Gastroesophageal sphincter (tissue), 4 donors: ENCODE results near the gene GALNT10. TPM values are rescaled to one million over a fixed set of nuclear protein-coding genes. Genes with fewer than 3 reads are reported as not detected.

Experiments
- ATAC-seq: fragments of 150-250 bp; one replicate; pipeline ENCODE4 v1.9.1; 2016; ENCODE audit warnings: mild to moderate bottlenecking, moderate library complexity
- H3K27ac ChIP-seq, 4 donors: fragments of 200-600 bp; sonication (generic) in 3 of 4; 1 replicate in 3 of 4; 2 replicates in 1 of 4; pipeline ENCODE4 v1.5.1; 2016 to 2019
- H3K27me3 ChIP-seq: fragments of 200-600 bp; sonication (generic); one replicate; pipeline ENCODE4 v1.5.1; 2019
- H3K36me3 ChIP-seq, 2 donors: fragments of 200-600 bp; sonication (generic); one replicate each; pipeline ENCODE4 v1.5.1; 2019; ENCODE audit warnings: control low read depth in 1 of 2
- H3K4me1 ChIP-seq, 3 donors: fragments of 200-600 bp; sonication (generic); 1 replicate in 2 of 3; 2 replicates in 1 of 3; pipeline ENCODE4 v1.5.1; 2016 to 2019; ENCODE audit warnings: control low read depth in 2 of 3
- H3K4me3 ChIP-seq, 2 donors: fragments of 200-600 bp; sonication (generic); one replicate each; pipeline ENCODE4 v1.5.1; 2019; ENCODE audit warnings: mild to moderate bottlenecking in 1 of 2, moderate library complexity in 1 of 2
- H3K9me3 ChIP-seq, 3 donors: fragments of 200-600 bp; sonication (generic); one replicate each; pipeline ENCODE4 v1.5.1; 2017 to 2019; ENCODE audit warnings: control low read depth in 2 of 3
- EP300 ChIP-seq: sonication (generic); formaldehyde crosslinking; IDR thresholded peaks from one replicate; pipeline ENCODE4 v1.6.1; 2017; ENCODE audit warnings: antibody characterized with exemption, mild to moderate bottlenecking
- POLR2A ChIP-seq, 2 donors: fragments of 450-650 bp; IDR thresholded peaks; one replicate each; pipeline ENCODE4 v1.6.1; 2017; ENCODE audit warnings: antibody characterized with exemption in 2 of 2, mild to moderate bottlenecking in 2 of 2, moderate library complexity in 1 of 2
- POLR2AphosphoS5 ChIP-seq: sonication (generic); formaldehyde crosslinking; IDR thresholded peaks from one replicate; pipeline ENCODE4 v1.6.1; 2017; ENCODE audit warnings: antibody characterized with exemption
- WGBS, 2 donors: methylation state at CpG; one replicate each; pipeline ENCODE4 v1.1.5; 2018; ENCODE audit warnings: low coverage in 1 of 2; 5-methylcytosine and 5-hydroxymethylcytosine counted together
- total RNA-seq, 4 donors: library from RNA; depleted of rRNA; stranded (reverse); fragments of >200 nt; gene quantifications; one replicate each; pipeline ENCODE4 v1.1.0, GENCODE V29; 2016
- TF ChIP-seq, protein P1 (sequence below), 4 experiments: fragments of 200-600 bp in 2 of 4; fragments of 450-650 bp in 2 of 4; sonication (generic) in 1 of 4; IDR thresholded peaks; one replicate each; pipeline ENCODE4 v1.5.1; 2017 to 2019; ENCODE audit warnings: antibody characterized with exemption in 4 of 4, mild to moderate bottlenecking in 2 of 4, moderate library complexity in 2 of 4

Gene GALNT10
- total RNA-seq, 4 donors from 2014 or later = 19.1 to 49.1 (median 34.0) TPM

DNA sequence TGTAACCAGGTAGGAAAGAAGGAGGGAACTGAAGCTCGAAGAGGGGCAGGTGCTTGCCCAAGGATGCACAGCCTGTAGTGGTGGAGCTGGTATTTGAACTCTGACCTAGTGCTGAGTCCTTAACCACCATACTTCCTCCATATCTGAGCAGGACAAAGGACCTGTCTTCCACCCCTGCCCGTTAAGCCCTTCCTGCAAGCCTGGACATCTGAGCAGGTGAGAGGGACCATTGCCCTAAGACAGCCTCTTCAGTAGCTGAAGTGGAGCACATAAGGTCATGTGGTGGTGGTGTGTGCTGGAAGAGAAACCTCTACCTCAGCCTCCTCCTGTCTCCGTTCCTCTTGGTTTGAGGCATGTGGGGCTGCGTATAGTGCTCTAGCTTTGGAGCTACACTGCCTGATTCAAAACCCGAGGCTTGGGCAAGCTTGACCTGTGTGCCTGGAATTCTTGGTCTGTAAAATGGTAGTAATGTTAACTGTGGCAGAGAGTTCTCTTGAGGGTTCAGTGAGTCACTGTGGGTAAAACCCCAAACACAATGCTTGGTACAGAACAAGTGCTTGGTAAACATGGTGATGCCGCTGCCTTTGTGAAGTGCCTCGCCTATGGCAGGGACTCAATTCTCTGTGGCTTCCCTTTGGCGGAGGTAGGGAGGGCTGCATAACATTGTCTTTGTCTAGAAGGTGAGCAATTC, 7.4 kb downstream of the GALNT10 start:
- no peak overlapping the region for H3K4me3 ChIP-seq
- H3K27me3 ChIP-seq = no peaks in the 10 kb centered on the region
- ATAC-seq = no peak
- peaks cover 0 to 12% of the 10 kb centered on the region in 2 donors for H3K36me3 ChIP-seq
- TF ChIP-seq POLR2AphosphoS5 (no peak), POLR2A (IDR thresholded peaks at IDR 0.05) (no peak), EP300 (no peak)
- TF ChIP-seq, protein P1, sequence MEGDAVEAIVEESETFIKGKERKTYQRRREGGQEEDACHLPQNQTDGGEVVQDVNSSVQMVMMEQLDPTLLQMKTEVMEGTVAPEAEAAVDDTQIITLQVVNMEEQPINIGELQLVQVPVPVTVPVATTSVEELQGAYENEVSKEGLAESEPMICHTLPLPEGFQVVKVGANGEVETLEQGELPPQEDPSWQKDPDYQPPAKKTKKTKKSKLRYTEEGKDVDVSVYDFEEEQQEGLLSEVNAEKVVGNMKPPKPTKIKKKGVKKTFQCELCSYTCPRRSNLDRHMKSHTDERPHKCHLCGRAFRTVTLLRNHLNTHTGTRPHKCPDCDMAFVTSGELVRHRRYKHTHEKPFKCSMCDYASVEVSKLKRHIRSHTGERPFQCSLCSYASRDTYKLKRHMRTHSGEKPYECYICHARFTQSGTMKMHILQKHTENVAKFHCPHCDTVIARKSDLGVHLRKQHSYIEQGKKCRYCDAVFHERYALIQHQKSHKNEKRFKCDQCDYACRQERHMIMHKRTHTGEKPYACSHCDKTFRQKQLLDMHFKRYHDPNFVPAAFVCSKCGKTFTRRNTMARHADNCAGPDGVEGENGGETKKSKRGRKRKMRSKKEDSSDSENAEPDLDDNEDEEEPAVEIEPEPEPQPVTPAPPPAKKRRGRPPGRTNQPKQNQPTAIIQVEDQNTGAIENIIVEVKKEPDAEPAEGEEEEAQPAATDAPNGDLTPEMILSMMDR (IDR thresholded peaks at IDR 0.05) = no peak
- no peaks in the 10 kb centered on the region for H3K9me3 ChIP-seq
- H3K27ac ChIP-seq = no peak overlapping the region
- peaks cover 0 to 68% (median 39%) of the 10 kb centered on the region in 3 donors for H3K4me1 ChIP-seq
- 89 to 100% methylated on average over 2 to 8 of the region's 8 CpGs for WGBS, 2 donors

DNA sequence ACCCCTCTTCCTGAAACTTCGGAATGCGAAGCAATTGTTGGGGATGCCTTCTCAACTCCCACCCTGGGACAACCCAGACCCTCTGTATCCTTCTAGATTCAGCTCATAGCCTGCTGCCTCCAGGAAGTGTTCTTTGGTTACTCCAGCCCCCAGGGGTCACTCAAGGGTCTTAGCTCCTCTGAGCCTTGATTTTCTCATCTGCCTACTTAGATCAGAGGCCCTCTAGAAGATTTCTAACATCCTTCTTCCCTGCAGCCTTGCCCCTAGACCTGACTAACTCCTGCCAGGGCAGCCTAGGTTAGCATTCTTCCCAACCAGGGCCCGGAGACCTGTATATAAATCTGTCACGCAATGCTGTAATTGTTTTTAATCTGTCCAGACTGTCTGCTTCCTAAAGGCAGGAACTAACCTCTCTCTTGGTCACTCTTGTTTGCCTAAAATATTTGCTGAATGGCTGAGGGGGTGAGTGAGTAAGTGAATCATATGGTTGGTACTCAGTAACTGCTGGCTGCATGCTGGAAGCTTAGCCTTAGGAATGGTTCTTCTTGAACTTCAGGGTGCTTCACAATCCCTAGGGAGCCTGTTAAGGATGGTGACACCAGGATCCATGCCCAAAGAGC, 8.2 kb downstream of the GALNT10 start:
- Histone ChIP-seq H3K36me3 (peaks cover 0 to 12% of the 10 kb centered on the region in 2 donors), H3K4me1 (peaks cover 0 to 65% (median 39%) of the 10 kb centered on the region in 3 donors), H3K9me3 (no peaks in the 10 kb centered on the region), H3K4me3 (no peak overlapping the region), H3K27ac (no peak overlapping the region), H3K27me3 (no peaks in the 10 kb centered on the region)
- 73 to 78% methylated on average over 3 to 4 of the region's 4 CpGs for WGBS, 2 donors
- TF ChIP-seq POLR2A (IDR thresholded peaks at IDR 0.05) (no peak), POLR2AphosphoS5 (no peak), EP300 (no peak)
- TF ChIP-seq, protein P1 (IDR thresholded peaks at IDR 0.05) = no peak
- no peak for ATAC-seq

DNA sequence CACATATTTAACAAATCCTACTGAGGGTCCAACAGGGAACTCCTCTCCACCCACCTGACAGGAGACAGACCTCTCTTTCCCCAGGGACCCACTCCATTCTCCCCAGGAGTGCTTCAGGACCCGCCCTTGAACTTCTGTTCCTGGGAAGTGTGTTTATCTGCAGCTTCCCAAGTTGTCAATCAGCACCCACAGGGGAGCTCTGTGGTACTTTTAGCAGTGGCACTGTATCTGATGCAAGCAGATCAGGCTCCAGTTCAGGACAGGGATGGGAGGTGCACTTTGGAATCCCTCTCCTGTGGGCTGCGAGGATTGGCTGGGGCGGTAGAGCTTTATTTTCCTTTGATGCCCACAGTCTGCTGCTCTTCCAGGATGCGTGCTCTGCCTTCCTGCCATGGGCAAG, 8.7 kb downstream of the GALNT10 start:
- Histone ChIP-seq H3K9me3 (no peaks in the 10 kb centered on the region), H3K27ac (no peak overlapping the region), H3K4me3 (no peak overlapping the region), H3K27me3 (no peaks in the 10 kb centered on the region), H3K36me3 (peaks cover 0 to 13% of the 10 kb centered on the region in 2 donors), H3K4me1 (peaks cover 0 to 60% (median 36%) of the 10 kb centered on the region in 3 donors)
- TF ChIP-seq POLR2AphosphoS5 (no peak), EP300 (no peak), POLR2A (IDR thresholded peaks at IDR 0.05) (no peak)
- TF ChIP-seq, protein P1 (IDR thresholded peaks at IDR 0.05) = no peak
- no peak for ATAC-seq
- no CpG with 5 or more reads among the region's 4 CpGs for WGBS, 2 donors

DNA sequence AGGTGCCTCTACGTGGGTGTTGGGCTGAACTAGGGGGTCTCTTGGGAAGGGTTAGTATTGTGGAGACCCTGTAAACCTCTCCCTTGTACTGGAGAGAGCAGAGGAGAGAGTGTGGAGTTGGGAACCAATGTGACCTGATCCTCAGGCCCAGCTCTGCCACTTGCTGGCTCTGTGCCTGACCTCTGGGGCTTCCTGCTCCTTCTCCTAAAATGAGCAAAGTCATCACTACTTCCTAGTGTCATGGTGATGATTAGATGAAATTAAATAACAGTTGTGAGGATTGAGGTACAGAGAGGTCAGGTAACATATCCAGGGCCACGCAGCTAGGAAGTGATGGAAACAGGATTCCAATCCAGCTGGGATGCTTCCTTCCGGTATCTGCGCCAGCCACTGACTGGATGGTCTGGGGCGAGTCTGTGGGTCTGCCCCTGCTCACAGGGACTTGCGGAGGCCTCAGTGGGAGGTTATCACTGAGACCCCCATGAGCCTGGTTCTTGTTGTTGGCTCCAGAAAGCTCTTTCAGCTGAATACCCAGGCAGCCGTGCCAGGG, 9.2 kb downstream of the GALNT10 start:
- Histone ChIP-seq H3K27ac (no peak overlapping the region), H3K27me3 (no peaks in the 10 kb centered on the region), H3K4me3 (no peak overlapping the region), H3K4me1 (peaks cover 0 to 55% (median 32%) of the 10 kb centered on the region in 3 donors), H3K36me3 (peaks cover 0 to 14% of the 10 kb centered on the region in 2 donors), H3K9me3 (no peaks in the 10 kb centered on the region)
- TF ChIP-seq, protein P1 (IDR thresholded peaks at IDR 0.05) = no peak
- TF ChIP-seq POLR2A (IDR thresholded peaks at IDR 0.05) (no peak), POLR2AphosphoS5 (no peak), EP300 (no peak)
- ATAC-seq = no peak
- 80 to 85% methylated on average over 2 to 4 of the region's 7 CpGs for WGBS, 2 donors
